HG02970 (cell line): ENCODE results near the gene CREB5.
"Not testable (repeated sequence)": the region's sequence is repeated elsewhere in the genome, so short reads cannot be mapped to it uniquely, and the experiment has no call there.

ENCODE experiments used
- ATAC-seq: cut with Tn5 transposase; IDR thresholded peaks from one replicate; pipeline ENCODE4 v1.9.1; 2021; ENCODE audit warnings: mild to moderate bottlenecking, moderate library complexity, moderate number of reproducible peaks; ENCODE audit not compliant: unreplicated experiment, low FRiP score

The CREB5 gene

DNA sequence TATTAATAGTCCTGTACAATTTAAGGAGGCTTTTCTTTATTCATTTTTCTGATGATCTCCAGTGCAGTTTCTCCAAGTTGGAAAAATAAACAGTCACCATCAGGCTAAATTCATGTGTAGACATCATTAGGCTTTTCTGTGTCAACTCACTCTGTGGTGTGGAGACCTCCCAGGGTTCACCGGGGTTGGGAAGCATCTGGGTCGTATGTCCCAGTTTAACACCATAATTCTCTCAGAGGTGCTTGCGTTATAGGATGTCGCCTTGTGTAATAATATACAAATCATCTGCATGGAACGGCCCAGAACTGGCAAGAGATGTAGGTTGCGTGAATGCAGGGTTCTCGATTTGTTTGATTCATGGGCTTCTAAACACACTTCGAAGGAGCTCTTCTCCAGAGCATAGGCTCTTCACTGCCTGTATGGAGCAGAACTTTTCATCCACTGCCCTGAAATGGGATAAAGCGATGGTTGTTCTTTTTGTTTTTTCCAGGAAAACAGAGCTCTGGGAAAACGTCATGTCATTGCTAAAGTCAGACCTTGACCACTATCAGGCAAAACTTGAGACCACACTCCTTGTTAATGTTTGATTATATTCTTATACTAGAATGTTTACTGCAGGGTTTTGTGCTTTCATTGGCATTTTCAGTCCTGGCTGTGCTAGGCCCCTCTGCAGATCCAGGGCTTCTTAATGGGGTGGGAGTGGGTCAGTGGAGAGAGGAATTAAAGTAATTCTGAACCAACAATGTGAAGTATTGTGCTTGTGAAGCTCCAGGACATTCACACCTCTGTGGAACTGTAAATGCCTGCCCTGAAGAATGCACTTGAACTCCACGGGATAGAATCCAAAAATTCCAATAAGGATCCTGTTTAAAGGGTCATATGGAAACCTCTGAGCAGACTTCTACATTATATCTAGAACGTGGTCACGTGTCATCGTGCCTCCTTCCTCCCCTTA, 373.0 kb downstream of the CREB5 start:
- no peak for ATAC-seq

DNA sequence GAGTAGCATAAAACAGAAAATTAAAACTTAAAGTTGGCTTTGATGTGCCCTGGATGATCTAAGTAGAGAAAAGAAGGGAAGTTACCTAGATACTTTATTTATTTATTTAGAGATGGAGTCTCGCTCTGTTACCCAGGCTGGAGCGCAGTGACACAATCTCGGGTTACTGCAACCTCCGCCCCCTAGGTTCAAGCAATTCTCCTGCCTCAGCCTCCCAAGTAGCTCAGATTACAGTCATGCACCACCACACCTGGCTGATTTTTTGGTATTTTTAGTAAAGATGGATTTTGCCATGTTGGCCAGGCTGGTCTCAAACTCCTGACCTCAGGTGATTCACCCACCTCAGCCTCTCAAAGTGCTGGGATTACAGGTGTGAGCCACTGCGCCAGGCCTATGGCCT, 373.8 kb downstream of the CREB5 start:
- not testable (repeated sequence) for ATAC-seq

GRCh38 chr7:28787106-28787505, 374.8 kb downstream of the CREB5 start:
- ATAC-seq = no peak

DNA sequence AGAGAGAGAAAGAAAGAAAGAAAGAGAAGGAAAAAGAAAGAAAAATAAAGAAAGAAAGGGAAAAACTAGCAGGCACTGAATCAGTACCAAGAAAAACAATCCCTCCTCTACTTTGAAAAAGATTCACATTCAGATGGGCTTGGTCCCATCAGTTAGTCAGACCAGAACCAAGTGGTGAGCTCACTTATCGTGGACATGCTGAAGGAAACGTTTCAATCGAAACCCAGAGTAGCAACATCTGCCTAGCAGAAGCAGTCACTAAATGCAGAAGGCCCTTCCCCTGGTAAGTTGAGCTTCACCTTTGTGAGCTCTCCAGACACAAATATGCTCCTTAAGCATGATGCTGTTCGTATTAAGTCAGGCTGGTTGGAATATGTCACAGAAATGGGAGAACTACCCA, 378.1 kb downstream of the CREB5 start:
- no peak for ATAC-seq

GRCh38 chr7:28792858-28793257, 380.5 kb downstream of the CREB5 start:
- ATAC-seq = no peak

DNA sequence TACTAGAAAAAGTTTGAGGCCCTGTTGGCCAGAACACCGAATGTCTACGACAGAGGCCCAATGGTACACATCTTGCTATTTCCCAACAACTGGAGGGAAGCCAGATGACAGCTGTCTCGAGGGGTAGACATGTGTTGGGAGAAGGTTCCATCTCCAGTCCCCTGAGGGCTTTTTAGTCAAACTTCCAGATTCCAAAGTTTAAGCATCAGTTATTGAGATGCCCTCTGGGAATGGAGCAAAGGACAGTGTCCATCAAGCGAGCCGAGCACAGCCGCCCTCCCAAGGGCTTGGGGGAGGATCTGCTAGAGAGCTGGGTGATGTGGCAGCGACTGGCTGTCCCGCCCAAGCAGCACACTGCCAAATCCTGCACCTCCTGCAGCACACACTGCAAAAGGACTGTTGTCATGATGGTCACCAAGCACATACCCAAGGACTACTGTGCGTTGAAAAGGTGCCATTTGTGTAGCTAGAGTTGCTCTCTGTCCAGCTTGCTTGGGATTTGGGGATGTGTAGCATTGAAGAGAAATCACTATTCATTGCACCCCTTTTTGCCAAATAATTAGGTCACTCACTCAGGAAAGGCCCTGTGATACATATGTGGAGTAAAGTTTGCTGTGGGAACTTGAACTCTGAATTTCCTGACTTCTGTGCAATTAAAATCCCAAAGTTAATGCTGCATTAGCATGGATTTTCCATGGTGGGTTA, 381.2 kb downstream of the CREB5 start:
- ATAC-seq = no peak

DNA sequence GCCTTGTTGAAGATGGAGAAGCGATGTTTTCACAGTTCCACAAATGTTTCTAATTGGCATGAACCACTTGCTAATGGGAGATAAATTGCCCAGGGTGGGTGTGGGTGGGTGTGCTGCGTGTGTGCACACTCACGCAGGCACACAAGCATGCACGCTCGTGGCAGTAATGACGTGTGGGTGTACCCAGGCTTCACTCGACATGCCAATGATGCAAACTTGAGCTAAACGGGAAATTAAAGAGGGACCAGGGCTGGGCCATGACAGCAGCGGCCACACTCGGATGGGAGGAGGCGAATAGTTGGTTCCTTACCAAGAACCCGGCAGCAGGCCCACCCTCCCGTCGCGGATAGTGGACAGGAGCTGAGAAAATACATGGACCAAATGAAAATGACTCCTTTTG, 386.0 kb downstream of the CREB5 start:
- no peak for ATAC-seq

DNA sequence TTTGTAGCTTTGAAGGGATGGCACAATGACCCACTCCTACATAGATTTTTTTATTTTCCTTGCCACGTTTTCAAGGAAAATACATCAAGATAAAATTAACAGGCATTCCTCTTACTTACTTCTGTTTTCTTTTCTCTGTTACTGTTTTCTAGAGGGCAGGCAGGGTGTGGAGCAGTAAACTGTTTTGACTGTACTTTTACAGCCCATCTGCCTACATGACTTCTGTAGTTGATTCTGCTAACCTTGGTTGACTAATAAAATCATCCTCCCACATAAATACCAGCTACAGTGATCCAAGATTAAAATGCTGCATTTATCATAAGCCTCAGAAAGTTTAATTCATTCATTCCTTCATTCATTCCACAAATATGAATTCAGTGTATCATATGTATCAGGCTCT, 387.3 kb downstream of the CREB5 start:
- no peak for ATAC-seq

- no peak for ATAC-seq
These were observed 387.8 kb downstream of the CREB5 start for GRCh38 chr7:28800150-28800549.

GRCh38 chr7:28802450-28802849, 390.1 kb downstream of the CREB5 start:
- ATAC-seq = no peak

GRCh38 chr7:28804157-28804556, 391.8 kb downstream of the CREB5 start:
- no peak for ATAC-seq

- ATAC-seq = no peak
These were observed 392.7 kb downstream of the CREB5 start for GRCh38 chr7:28804990-28805389.

DNA sequence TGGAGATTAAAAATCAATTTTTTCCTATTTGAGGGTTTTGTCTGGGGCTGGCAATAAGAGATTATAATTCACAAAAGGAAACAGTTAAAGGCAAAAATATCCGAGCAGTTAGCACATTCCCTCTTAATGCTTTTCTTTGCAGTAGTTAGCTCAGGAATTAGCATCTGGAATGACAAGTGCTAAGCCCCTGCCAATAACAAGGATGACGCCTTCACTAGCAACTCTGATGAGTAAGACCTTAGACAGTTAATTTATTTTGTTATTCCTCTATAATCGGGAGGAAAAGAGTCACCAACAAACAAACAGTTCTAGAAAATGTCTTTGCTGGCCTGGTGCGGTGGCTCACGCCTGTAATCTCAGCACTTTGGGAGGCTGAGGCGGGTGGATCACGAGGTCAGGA, 394.5 kb downstream of the CREB5 start:
- ATAC-seq = no peak

DNA sequence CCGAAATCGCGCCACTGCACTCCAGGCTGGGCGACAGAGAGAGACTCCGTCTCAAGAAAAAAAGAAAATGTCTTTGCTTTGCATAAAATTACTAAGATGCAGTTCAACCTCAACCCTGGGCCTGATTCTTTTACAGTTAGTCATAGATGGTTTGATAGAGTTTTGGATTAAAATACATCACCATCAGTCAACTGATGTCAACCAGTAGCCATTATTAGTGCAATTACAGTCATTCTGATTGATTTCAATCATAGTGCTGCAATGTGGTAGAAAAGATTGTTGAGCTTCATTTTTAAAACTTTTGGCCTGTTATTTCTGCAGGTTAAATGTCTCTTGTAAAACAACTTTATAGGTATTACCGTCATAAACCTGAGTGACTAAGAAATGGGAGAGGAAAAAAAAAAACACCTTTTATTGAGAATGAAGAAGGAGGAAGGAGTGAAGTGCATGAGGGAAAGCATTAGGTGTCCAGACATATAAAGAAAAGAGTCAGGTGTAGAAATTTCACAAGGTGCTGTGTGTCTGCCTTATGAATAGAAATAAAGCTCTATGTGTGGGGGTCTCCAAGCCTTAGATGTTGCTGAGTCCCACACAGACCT, 395.2 kb downstream of the CREB5 start:
- no peak for ATAC-seq

DNA sequence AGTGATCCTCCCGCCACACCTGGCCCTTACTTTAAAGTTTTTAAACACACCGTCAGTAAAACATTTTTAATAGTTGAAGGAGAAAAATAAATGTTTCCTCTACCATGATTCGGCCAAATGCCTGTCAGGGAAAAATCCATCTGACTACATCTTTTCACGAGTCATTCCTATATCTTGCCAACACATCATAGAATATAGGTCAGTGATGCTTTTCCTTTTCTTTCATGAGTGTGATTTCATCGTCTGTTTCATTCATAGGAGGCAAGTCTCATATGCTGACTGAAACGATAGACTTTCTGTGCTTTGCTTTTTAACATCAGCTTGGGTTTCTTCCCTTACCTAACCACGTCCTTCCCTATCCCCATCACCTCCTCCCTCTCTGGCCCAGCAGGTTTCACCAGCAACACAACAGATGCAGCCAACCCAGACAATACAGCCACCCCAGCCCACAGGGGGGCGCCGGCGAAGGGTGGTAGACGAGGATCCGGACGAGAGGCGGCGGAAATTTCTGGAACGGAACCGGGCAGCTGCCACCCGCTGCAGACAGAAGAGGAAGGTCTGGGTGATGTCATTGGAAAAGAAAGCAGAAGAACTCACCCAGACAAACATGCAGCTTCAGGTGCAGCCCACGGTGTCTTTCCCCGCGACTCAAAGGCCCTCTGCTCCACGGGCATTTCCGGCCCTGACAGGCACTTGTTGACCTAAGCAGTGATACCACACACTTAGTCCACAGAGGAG, 396.6 kb downstream of the CREB5 start:
- ATAC-seq = no peak

GRCh38 chr7:28811008-28811407, 398.7 kb downstream of the CREB5 start:
- ATAC-seq = no peak

DNA sequence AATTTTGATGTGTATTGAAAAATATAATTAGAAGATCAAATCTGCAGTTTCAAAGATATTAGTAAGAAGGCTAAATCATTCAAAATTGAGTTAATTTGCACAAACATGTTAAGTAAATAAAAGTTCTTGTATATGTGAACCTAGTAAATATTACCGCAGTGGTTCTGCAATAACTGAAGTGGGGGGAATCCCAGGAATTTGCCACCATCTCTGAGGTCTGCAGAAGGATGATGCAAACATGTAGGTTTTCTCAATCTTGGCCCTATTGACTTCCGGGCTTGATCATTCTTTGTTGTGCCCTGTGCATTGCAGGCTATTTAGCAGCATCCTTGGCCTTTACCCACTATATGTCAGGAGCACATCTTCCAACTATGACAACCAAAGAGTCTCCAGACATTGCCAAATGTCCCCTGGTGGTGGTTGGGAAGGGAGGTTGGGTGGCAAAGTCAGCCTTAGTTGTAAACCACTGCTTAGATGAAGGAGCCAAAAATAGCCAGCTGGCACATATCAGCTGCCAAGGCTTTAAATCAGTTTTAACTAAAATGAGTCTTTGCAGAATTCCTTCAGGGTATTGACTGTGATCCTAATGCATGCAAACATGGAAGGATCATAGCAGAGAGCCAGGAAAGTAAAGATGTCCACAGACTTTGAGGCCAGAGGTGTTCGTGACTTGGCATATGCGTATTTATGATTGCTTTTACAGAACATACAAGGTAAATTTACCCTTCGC, 399.5 kb downstream of the CREB5 start:
- ATAC-seq = no peak

DNA sequence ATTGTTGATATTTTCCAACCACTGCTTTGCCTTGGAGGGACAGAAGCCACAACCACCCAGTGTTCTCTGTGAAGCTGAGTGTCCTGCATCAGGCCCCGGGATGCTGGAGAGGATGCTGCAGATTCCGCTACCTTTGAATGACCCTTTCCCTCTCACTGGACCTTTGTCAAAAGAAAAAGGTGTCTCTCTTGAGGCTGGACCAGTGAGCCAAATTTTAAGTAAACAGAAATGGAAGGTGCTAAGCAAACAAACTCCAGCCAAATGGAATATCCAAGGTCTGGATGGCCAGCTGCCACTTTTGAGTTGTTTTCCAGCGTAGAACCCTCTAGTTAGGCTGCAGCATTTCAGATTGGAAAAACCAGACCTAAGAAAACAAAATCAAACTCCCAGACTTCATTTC, 400.3 kb downstream of the CREB5 start:
- ATAC-seq = no peak

- ATAC-seq = no peak
These were observed 401.1 kb downstream of the CREB5 start for GRCh38 chr7:28813243-28813962.
